Heart right ventricle (tissue), 16 donors: ENCODE results near the gene KRTAP5-1. TPM values are rescaled to one million over a fixed set of nuclear protein-coding genes. Genes with fewer than 3 reads are reported as not detected.
"Not testable (repeated sequence)": the region's sequence is repeated elsewhere in the genome, so short reads cannot be mapped to it uniquely, and the experiment has no call there.

Experiments
- ATAC-seq, 8 donors: fragments of 200-7000 bp; cut with Tn5 transposase; one replicate each; pipeline ENCODE4 v1.9.1; 2020; ENCODE audit warnings: mild to moderate bottlenecking in 8 of 8, moderate library complexity in 8 of 8, moderate number of reproducible peaks in 1 of 8
- DNase-seq, 2 donors: peaks; one replicate each; pipeline ENCODE4 v3.0.0-alpha.2; 2020
- H3K27ac ChIP-seq, 10 donors: fragments of 200-600 bp; sonication (generic) in 2 of 10; one replicate each; pipeline versions ENCODE4 v1.5.0 to v1.8.0; 2020 to 2022; ENCODE audit warnings: mild to moderate bottlenecking in 3 of 10
- H3K27me3 ChIP-seq, 7 donors: fragments of 200-600 bp; one replicate each; pipeline ENCODE4 v1.8.0; 2021 to 2022; ENCODE audit warnings: mild to moderate bottlenecking in 2 of 7
- H3K36me3 ChIP-seq, 9 donors: fragments of 200-600 bp; sonication (generic) in 1 of 9; one replicate each; pipeline versions ENCODE4 v1.5.0 to v1.8.0; 2020 to 2022; ENCODE audit warnings: mild to moderate bottlenecking in 2 of 9
- H3K4me1 ChIP-seq, 9 donors: fragments of 200-600 bp; sonication (generic) in 1 of 9; one replicate each; pipeline versions ENCODE4 v1.5.0 to v1.8.0; 2020 to 2022; ENCODE audit warnings: mild to moderate bottlenecking in 4 of 9
- H3K4me3 ChIP-seq, 10 donors: fragments of 200-600 bp; sonication (generic) in 2 of 10; one replicate each; pipeline versions ENCODE4 v1.5.0 to v1.8.0; 2020 to 2022; ENCODE audit warnings: mild to moderate bottlenecking in 7 of 10, moderate library complexity in 2 of 10
- H3K9me3 ChIP-seq, 11 donors: fragments of 200-600 bp in 10 of 11; sonication (generic) in 2 of 11; one replicate each; pipeline versions ENCODE4 v1.5.0 to v1.8.0; 2013 to 2022; ENCODE audit warnings: mild to moderate bottlenecking in 2 of 11, control low read depth in 1 of 11, moderate library complexity in 1 of 11
- CTCF ChIP-seq, 9 donors: fragments of 200-600 bp; sonication (generic) in 2 of 9; IDR thresholded peaks; one replicate each; pipeline versions ENCODE4 v1.5.0 to v1.8.0; 2021 to 2022; ENCODE audit warnings: antibody characterized with exemption in 9 of 9, mild to moderate bottlenecking in 5 of 9, moderate library complexity in 1 of 9
- WGBS, 2 donors: extraction: QIAGEN DNeasy Blood & Tissue Kit; methylation state at CpG; one replicate each; pipeline ENCODE4 v1.1.7; 2013; ENCODE audit warnings: inconsistent platforms in 1 of 2; 5-methylcytosine and 5-hydroxymethylcytosine counted together
- intact Hi-C, 10 donors: fragments of 100-400 bp; cut with DNase I; formaldehyde crosslinking; loops; one replicate each; pipeline versions ENCODE4 v1.11.1 to v1.14.2; 2022
- polyA plus RNA-seq, 2 donors: library from polyadenylated mRNA; stranded (reverse); fragments of 200-250 nt; gene quantifications; one replicate each; pipeline ENCODE4 v1.2.3, GENCODE V29; 2013
- total RNA-seq, 10 donors: library from RNA; stranded (reverse); fragmentation: NEBNext Ultra II Directional in 3 of 10; extraction: Animal tissue kit (Norgen Biotek cat#: 25700) in 3 of 10; gene quantifications; one replicate each; pipeline versions ENCODE4 v1.2.1 to v1.2.4, GENCODE V29; 2021 to 2023
- donor health status: Arrhythmogenic right ventricular cardiomyopathy.
- donor health status: ischemic (EF 13 %, LVEDD 7.1; RV severe dilation, severe dysfunction).
- donor health status: healthy with polysubstance abuse.
- donor health status: DM: no; HTN: yes; CAD: no.
- donor health status: DM: no; HTN: no; CAD: no.
- donor health status: ischemic (EF 25% LVEDD 6.9; RV normal size, moderate dysfunction).
- donor health status: ischemic (EF 25% LVEDD 5.7; RV mildly dilated, moderate dysfunction).
- donor health status: healthy.
- donor health status: DM: yes; HTN: yes; CAD: no.
- donor health status: Ischemic cardiomyopathy.
- donor health status: ischemic (EF 35%, LVEDD 5.7; RV mildly dilated, moderate dysfunction).
- donor health status: nonischemic (EF 11% LVEDD 7.7; RV severe dilation, severe dysfunction).
- donor health status: DM: yes; HTN: yes; CAD: no.
- donor health status: PGD.
- donor health status: ischemic (EF 29% LVEDD 5.4; RV normal size, mild dysfunction).
- donor health status: nonischemic (EF 23%, LVEDD 6.1; RV moderate dilation, normal function).

KRTAP5-1 gene
- total and polyA plus RNA-seq, 12 donors, result not detected

DNA sequence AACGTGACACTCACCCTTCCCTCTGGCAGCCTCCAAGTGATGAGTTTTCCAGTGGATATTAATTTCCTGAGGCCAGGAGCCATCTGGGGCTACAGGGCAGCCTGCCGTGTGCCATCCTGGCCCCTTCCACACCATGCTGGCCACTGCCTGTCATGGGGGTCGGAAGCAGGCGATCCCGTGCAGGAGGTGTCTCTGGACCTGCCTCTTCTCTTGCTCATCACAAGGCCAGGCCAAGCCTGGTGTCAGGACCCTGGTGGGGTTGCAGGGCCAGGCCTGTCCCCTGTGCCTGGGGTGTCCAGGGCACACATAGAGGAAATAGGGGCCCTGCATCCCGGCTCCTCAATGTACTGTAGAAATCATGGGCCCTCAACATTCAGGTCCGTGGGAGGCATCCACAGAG is 19.6 kb upstream of the KRTAP5-1 start:
- intact Hi-C loops, result loop anchor here in 1 of 10 donors (5.0 kb wide), 1 partner anchor 858 kb away; no protein-coding TSS in a partner anchor
- DNase-seq (no peak), ATAC-seq (peak in 1 of 8 donors; percentile 26)
- Histone ChIP-seq H3K27me3 (peaks cover 0 to 56% (median 10%) of the 10 kb centered on the region in 7 donors), H3K9me3 (no peaks in the 10 kb centered on the region), H3K4me3 (no peak overlapping the region), H3K36me3 (no peaks in the 10 kb centered on the region), H3K4me1 (peaks cover 0 to 12% (median 6%) of the 10 kb centered on the region in 9 donors), H3K27ac (no peak overlapping the region)
- TF ChIP-seq CTCF (IDR thresholded peaks at IDR 0.05), result no peak
- 80 to 83% methylated on average over 7 of the region's 7 CpGs for WGBS, 2 donors

- intact Hi-C loops, result no loop called here
- ATAC-seq, result peak in 2 of 8 donors; percentile 10 to 40
- TF ChIP-seq CTCF (IDR thresholded peaks at IDR 0.05), result no peak
Measured at GRCh38 chr11:1604181-1604580, 19.1 kb upstream of the KRTAP5-1 start.

DNA sequence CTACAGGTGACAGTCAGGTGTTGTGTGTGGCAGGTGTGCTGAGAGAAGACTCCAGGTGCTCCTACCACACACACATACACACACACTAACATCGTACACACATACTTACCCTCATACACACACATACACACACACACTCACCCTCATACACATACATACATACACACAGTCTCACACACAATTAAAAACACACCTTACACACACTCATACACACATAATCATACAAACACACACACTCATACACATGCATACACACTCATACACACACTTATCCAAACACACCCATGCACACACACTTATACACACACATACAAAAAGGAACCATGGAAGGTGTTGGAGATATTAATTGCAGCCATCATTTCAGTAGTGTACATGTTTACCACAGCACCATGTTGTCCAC is 18.5 kb upstream of the KRTAP5-1 start:
- Histone ChIP-seq H3K4me1 (peaks cover 0 to 6% (median 4%) of the 10 kb centered on the region in 9 donors), H3K4me3 (no peak overlapping the region), H3K27me3 (peaks cover 0 to 49% (median 10%) of the 10 kb centered on the region in 7 donors), H3K27ac (no peak overlapping the region), H3K9me3 (no peaks in the 10 kb centered on the region), H3K36me3 (no peaks in the 10 kb centered on the region)
- intact Hi-C loops, result no loop called here
- 69 to 92% methylated on average over 1 of the region's 1 CpG for WGBS, 2 donors
- DNase-seq (no peak), ATAC-seq (no peak)
- no peak for TF ChIP-seq CTCF (IDR thresholded peaks at IDR 0.05)

More at GRCh38 chr11:1604181-1604580, 19.1 kb upstream of the KRTAP5-1 start:
- 91 to 94% methylated on average over 11 of the region's 11 CpGs for WGBS, 2 donors
- no peak overlapping the region for H3K27ac ChIP-seq
- H3K4me3 ChIP-seq, result no peak overlapping the region
- no peaks in the 10 kb centered on the region for H3K9me3 ChIP-seq
- H3K27me3 ChIP-seq, result peaks cover 0 to 54% (median 10%) of the 10 kb centered on the region in 7 donors
- H3K4me1 ChIP-seq, result peaks cover 0 to 12% (median 6%) of the 10 kb centered on the region in 9 donors
- H3K36me3 ChIP-seq, result no peaks in the 10 kb centered on the region
- DNase-seq, result no peak

- peaks cover 0 to 44% (median 10%) of the 10 kb centered on the region in 7 donors for H3K27me3 ChIP-seq
- H3K27ac ChIP-seq, intact Hi-C loops, H3K9me3 ChIP-seq, H3K4me3 ChIP-seq, H3K4me1 ChIP-seq, H3K36me3 ChIP-seq, DNase-seq, ATAC-seq: not testable (repeated sequence)
- 68 to 71% methylated on average over 3 of the region's 3 CpGs for WGBS, 2 donors
Measured at GRCh38 chr11:1601663-1602062, 16.6 kb upstream of the KRTAP5-1 start.

DNA sequence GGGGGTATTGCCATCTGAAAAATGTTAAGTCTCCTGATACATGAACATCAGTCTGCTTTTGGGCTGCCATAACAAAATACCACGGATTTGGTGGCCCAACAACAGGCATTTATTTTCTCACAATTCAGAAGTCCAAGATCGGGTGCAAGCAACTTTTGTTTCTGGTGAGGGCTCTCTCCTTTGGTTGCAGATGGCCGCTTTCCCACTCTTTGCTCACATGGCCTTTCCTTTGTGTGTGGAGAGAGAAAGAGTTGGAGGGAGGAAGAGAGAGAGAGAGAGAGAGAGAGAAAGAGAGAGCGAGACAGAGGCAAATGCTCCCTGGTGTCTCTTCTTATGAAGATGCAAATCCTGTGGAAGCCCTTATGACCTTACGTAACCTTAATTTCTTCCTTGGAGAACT is 15.5 kb upstream of the KRTAP5-1 start:
- Histone ChIP-seq H3K27ac (no peak overlapping the region), H3K27me3 (peaks cover 0 to 35% (median 11%) of the 10 kb centered on the region in 7 donors), H3K4me3 (no peak overlapping the region), H3K9me3 (no peaks in the 10 kb centered on the region), H3K36me3 (no peaks in the 10 kb centered on the region), H3K4me1 (peaks cover 0 to 13% (median 0%) of the 10 kb centered on the region in 9 donors)
- intact Hi-C loops, result no loop called here
- ATAC-seq, result no peak
- 71 to 80% methylated on average over 5 of the region's 5 CpGs for WGBS, 2 donors
- DNase-seq, result no peak
- TF ChIP-seq CTCF (IDR thresholded peaks at IDR 0.05), result no peak
